Measurements from ENCODE around the gene UROC1.
"Not testable (repeated sequence)": the region's sequence is repeated elsewhere in the genome, so short reads cannot be mapped to it uniquely, and the experiment has no call there.

Gene UROC1

GRCh38 chr3:126537116-126537729, 19.6 kb upstream of the UROC1 start:
- H3K27ac ChIP-seq: no peak overlapping the region
- TF ChIP-seq, protein P1, sequence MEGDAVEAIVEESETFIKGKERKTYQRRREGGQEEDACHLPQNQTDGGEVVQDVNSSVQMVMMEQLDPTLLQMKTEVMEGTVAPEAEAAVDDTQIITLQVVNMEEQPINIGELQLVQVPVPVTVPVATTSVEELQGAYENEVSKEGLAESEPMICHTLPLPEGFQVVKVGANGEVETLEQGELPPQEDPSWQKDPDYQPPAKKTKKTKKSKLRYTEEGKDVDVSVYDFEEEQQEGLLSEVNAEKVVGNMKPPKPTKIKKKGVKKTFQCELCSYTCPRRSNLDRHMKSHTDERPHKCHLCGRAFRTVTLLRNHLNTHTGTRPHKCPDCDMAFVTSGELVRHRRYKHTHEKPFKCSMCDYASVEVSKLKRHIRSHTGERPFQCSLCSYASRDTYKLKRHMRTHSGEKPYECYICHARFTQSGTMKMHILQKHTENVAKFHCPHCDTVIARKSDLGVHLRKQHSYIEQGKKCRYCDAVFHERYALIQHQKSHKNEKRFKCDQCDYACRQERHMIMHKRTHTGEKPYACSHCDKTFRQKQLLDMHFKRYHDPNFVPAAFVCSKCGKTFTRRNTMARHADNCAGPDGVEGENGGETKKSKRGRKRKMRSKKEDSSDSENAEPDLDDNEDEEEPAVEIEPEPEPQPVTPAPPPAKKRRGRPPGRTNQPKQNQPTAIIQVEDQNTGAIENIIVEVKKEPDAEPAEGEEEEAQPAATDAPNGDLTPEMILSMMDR (IDR thresholded peaks at IDR 0.05): no peak
- no peak for TF ChIP-seq ZFX (IDR thresholded peaks at IDR 0.05; ENCODE audit: borderline replicate concordance)

DNA sequence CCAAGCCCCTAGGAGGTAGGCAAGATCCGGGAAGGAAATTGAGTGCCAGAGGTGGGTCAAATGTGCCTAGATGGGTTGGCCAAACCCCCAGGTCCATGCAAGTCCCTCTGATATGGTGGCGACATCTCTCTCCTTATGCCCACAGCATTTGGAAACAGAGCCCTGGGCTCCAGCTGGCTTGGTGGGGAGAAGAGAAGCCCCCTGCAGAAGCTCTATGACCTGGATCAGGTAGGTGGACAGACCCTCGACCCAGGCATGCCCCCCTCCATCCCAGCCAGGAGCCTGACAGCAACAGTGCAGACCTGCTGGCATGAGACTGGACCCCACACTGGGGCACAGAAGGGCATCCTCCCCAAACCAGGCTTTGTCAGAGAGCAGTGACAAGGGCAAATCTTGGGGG, 18.6 kb upstream of the UROC1 start:
- TF ChIP-seq, protein P1 (IDR thresholded peaks at IDR 0.05): no peak
- no peak for TF ChIP-seq ZFX (IDR thresholded peaks at IDR 0.05; ENCODE audit: borderline replicate concordance)
- no peak overlapping the region for H3K27ac ChIP-seq

- no peak overlapping the region for H3K27ac ChIP-seq
- TF ChIP-seq, protein P1 (IDR thresholded peaks at IDR 0.05): no peak
- no peak for TF ChIP-seq ZFX (IDR thresholded peaks at IDR 0.05; ENCODE audit: borderline replicate concordance)
Measured at GRCh38 chr3:126535636-126536035, 18.1 kb upstream of the UROC1 start.

- H3K27ac ChIP-seq: not testable (repeated sequence)
Measured at GRCh38 chr3:126534716-126535115, 17.1 kb upstream of the UROC1 start.

GRCh38 chr3:126533506-126533905, 15.9 kb upstream of the UROC1 start:
- H3K27ac ChIP-seq: no peak overlapping the region
- TF ChIP-seq ZFX (IDR thresholded peaks at IDR 0.05; ENCODE audit: borderline replicate concordance): no peak
- TF ChIP-seq, protein P1 (IDR thresholded peaks at IDR 0.05): no peak

GRCh38 chr3:126531051-126531330, 13.4 kb upstream of the UROC1 start:
- TF ChIP-seq, protein P1 (IDR thresholded peaks at IDR 0.05): no peak
- no peak for TF ChIP-seq ZFX (IDR thresholded peaks at IDR 0.05; ENCODE audit: borderline replicate concordance)
- no peak overlapping the region for H3K27ac ChIP-seq

DNA sequence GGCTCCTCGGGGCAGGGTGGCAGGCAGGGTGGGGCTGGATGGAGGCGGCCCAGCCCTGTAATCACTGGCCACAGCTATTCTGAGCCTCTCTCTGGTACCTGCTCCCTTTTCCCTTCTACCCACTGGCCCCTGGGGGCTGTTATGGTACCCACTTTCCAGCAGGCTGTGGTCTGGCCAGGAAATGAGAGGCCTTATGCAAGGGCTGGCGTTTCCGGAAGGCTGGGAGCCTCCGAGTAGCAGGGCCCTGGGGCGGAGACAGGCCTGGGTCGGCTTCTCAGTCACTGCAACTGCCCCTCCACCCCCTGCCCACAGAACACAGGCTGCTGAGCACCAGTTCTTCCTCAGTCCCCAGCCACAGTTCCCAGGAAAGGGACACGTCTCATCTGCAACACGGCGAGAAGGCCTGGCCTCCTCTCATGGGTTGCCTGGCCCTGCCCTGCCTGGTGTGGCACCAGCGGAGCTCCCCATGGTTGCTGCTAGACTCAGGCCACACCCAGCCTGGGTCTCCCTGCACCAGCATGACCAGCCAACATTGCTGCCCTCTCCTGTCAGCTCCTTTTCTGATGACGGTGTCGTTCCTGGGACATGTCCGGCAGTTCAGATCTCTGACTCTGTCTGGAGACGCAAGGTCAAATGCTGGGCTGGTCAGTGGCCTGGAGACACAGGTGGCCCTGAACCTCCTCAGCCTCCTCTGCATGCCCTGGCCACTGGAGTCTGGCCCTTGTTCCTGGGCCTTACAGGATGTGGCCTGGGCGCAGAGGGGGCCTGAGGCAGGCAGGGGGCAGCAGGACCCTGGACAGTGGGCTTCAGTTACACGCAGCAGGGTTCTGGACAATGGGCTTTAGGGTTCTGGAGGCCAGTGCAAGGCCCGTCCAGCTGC, 12.8 kb upstream of the UROC1 start:
- H3K27ac ChIP-seq: no peak overlapping the region
- TF ChIP-seq, protein P1 (IDR thresholded peaks at IDR 0.05): no peak
- no peak for TF ChIP-seq ZFX (IDR thresholded peaks at IDR 0.05; ENCODE audit: borderline replicate concordance)

All from 22Rv1 (cell line).